ENCODE results near the gene HIVEP3.

Gene HIVEP3

GRCh38 chr1:41485605-41486004 lies 433.1 kb downstream of the HIVEP3 start:
- no peak for DNase-seq (ENCODE audit: low read depth)
- no peak overlapping the region for H3K4me3 ChIP-seq (ENCODE audit: low read depth, low read length)
- TF ChIP-seq CTCF (IDR thresholded peaks at IDR 0.05; ENCODE audit: low read depth, low read length), result no peak
- no peak for TF ChIP-seq MYC (IDR thresholded peaks at IDR 0.05; ENCODE audit: low read depth, low read length)
- no peak for TF ChIP-seq POLR2A (IDR thresholded peaks at IDR 0.05; ENCODE audit: extremely low read depth, insufficient read length)
- no peak for TF ChIP-seq MAX (IDR thresholded peaks at IDR 0.05; ENCODE audit: low read depth, low read length)

- H3K4me3 ChIP-seq (ENCODE audit: low read depth, low read length), result no peak within 1 kb of the TSS
- TF ChIP-seq MYC (IDR thresholded peaks at IDR 0.05; ENCODE audit: low read depth, low read length) (no peak), CTCF (IDR thresholded peaks at IDR 0.05; ENCODE audit: low read depth, low read length) (peak; percentile 25)
- DNase-seq (ENCODE audit: low read depth), result no peak
Measured at GRCh38 chr1:41484402-41485241, 434.1 kb downstream of the HIVEP3 start, which contains the start of gene EDN2. TSS of gene EDN2 (minus strand) at chr1:41484683. CDS start at chr1:41484601, 82 bp downstream.

GRCh38 chr1:41483960-41484401 lies 434.7 kb downstream of the HIVEP3 start:
- H3K4me3 ChIP-seq (ENCODE audit: low read depth, low read length), result no peak overlapping the region
- TF ChIP-seq MAX (IDR thresholded peaks at IDR 0.05; ENCODE audit: low read depth, low read length) (no peak), POLR2A (IDR thresholded peaks at IDR 0.05; ENCODE audit: extremely low read depth, insufficient read length) (no peak), MYC (IDR thresholded peaks at IDR 0.05; ENCODE audit: low read depth, low read length) (no peak), CTCF (IDR thresholded peaks at IDR 0.05; ENCODE audit: low read depth, low read length) (no peak)
- no peak for DNase-seq (ENCODE audit: low read depth)

GRCh38 chr1:41483001-41483850 lies 435.5 kb downstream of the HIVEP3 start:
- DNase-seq (ENCODE audit: low read depth), result no peak
- TF ChIP-seq MAX (IDR thresholded peaks at IDR 0.05; ENCODE audit: low read depth, low read length), result no peak
- TF ChIP-seq POLR2A (IDR thresholded peaks at IDR 0.05; ENCODE audit: extremely low read depth, insufficient read length), result no peak
- TF ChIP-seq MYC (IDR thresholded peaks at IDR 0.05; ENCODE audit: low read depth, low read length), result no peak
- TF ChIP-seq CTCF (IDR thresholded peaks at IDR 0.05; ENCODE audit: low read depth, low read length), result no peak
- no peak overlapping the region for H3K4me3 ChIP-seq (ENCODE audit: low read depth, low read length)

- DNase-seq (ENCODE audit: low read depth), result no peak
- no peak overlapping the region for H3K4me3 ChIP-seq (ENCODE audit: low read depth, low read length)
- no peak for TF ChIP-seq CTCF (IDR thresholded peaks at IDR 0.05; ENCODE audit: low read depth, low read length)
- TF ChIP-seq MAX (IDR thresholded peaks at IDR 0.05; ENCODE audit: low read depth, low read length), result no peak
- no peak for TF ChIP-seq POLR2A (IDR thresholded peaks at IDR 0.05; ENCODE audit: extremely low read depth, insufficient read length)
- TF ChIP-seq MYC (IDR thresholded peaks at IDR 0.05; ENCODE audit: low read depth, low read length), result no peak
Measured at GRCh38 chr1:41482001-41482765, 436.5 kb downstream of the HIVEP3 start.
